Measurements from ENCODE around the gene DDX4.
A peak's percentile ranks its signal among the peaks of the same experiment; 100 is the strongest.

Gene DDX4

DNA sequence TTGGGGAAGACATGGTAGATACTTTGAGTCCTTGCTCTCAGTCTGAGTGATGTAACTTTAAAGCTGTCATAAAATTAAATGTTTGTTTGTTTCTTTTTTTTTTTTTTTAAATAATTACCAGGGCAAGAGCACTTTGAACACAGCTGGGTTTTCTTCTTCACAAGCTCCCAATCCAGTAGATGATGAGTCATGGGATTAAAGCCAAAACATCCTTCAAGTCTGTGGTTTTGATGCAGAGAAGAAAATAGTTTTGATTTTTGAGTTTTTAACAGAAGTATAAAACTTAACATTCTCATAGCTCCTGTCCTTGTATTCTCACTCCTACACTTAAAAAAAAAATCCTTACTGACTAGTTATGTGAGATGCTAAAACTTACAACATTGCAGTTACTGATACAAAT is 78.5 kb downstream of the DDX4 start:
- intact Hi-C loops (cut with DNase I), result no loop called here
- no peak for DNase-seq

DNA sequence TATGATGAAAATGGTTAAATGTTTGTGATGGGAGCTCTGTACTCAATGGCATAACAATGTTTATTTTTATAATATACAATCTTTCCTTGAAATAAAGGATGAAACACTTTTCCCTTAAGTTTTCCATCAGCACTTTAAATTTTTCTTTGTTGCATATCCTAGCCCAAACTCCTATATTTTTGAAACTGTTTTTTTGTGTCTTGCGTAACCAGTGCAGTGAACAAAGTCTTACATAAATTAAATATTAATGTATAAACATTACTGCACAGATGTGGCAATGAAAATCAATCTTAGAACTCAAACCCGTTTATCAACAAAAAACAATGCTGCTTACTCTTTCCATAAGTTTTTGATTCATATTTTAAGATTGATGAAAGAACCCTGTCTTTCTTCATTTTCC is 79.2 kb downstream of the DDX4 start:
- intact Hi-C loops (cut with DNase I), result no loop called here
- no peak for DNase-seq

DNA sequence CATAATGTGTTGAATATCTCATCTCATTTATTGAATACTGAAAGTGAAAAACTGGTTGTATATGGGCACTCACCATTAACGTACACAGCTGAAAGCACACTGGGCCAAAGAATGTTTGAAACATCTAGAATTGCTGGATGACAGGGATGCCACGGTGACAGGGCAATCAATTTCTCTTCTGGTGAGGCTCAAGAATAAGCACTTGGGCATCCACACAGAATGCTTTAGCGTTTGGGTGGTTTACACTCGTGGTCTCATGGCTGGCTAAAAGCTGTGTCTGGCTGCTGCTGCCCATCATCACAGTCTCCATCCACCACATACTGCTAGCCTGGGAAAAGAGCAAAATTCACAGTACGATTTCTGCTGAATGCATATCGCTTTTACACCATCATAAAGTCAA is 82.6 kb downstream of the DDX4 start:
- intact Hi-C loops (cut with DNase I), result no loop called here
- no peak for DNase-seq

DNA sequence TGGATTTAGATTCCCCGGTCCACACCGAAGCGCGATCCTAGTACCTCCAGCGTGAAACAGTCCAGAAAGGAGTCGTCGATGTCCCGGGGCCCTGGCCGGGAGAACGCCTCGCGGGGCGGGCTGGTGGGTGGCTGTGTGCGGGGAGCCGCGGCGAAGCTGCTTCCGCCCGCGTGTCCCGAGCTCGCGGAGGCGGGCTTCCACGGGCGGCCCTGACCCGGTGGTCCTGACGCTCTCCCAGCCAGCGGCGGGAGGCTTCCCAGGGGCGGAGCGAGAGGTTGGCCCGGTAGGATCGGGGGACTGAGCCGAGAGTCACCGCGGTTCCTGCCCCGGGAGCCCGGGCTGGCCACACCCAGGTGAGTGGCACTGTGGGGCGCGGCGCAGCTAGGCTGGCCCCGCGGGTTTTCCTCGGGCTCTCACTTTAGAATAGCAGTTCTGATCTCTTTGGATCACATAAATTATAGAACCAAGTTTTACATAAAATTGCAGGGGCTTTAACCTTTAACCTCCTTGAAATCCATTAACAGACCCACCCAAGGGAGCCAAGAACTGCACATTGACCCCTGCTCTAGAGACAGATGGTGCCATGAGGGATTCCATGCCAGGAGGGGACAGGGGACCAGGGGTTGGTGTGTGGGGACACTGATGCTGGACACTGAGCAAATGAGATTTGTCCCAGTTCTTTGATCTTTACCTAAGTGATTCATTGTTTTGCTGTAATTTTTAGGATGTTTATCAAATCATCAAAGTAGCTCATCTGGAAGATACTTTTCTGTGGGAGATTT is 84.1 kb downstream of the DDX4 start:
- peak in 3 of 10 donors; percentile 11 to 78 (median 73) for DNase-seq
- intact Hi-C loops (cut with DNase I), result no loop called here

DNA sequence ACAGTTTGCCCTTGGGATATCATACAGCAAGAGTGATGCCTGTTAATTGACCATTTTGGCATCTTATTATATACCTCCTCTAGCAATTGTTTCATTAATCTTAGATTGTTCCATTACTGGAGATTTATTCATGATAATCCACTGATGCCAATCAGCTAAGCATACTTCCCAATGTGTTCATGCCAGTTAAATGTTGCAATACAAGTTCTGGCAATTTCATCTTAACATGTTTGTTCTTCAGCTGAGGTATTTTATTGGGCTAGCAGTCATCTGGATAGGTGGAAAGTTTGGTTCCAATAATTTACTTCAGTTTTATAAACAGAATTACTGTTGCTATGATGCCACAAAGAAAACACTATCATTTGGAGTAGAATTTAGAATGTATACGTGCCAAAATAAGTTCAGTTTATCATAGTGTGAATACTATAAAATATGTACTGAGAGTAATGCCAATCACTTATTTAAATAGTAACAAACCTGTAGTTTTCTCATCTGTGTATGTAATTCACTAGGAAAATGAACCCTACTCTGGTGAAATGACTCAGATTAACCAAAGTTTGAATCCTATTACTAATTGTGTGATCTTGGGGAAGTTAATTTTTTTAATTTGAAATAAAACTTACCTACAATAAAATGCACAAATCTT is 85.4 kb downstream of the DDX4 start:
- DNase-seq, result no peak
- intact Hi-C loops (cut with DNase I), result no loop called here

DNA sequence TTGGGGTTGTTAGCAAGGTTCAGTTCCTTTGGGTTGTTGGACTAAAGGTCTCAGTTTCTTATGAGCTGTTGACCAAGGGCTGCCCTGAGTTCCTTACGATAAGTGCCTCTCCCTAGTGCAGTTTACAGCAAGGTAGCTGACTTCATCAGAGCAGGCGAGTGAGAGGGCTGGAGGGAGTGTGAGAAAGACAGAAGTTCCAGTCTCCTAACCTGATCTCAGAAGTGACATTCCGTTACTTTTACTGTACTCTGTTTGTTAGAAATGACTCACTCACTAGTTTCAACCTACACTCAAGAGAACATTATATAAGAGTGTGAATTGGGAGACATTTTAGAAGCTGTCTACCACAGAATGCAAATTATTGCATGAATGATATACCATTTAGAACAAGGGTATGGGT is 92.1 kb downstream of the DDX4 start:
- intact Hi-C loops (cut with DNase I), result no loop called here
- no peak for DNase-seq

DNA sequence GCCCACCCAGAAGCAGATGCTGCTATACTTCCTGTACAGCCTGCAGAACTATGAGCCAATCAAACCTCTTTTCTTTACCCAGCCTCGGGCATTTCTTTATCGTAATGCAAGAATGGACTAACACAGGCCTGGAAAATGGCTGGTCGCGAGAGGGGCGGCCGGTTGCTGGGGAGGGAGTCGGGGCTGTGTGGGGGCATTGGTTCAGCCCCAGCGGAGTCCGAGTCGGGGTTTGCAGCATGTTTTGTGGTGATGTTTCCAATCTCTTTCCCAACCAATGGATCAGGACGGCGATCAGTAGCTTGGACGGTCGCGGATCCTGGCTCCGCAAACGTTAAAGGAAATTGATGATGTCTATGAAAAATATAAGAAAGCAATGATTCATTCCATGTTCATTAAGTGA is 94.6 kb downstream of the DDX4 start:
- peak in 1 of 10 donors; percentile 62 for DNase-seq
- intact Hi-C loops (cut with DNase I), result no loop called here

DNA sequence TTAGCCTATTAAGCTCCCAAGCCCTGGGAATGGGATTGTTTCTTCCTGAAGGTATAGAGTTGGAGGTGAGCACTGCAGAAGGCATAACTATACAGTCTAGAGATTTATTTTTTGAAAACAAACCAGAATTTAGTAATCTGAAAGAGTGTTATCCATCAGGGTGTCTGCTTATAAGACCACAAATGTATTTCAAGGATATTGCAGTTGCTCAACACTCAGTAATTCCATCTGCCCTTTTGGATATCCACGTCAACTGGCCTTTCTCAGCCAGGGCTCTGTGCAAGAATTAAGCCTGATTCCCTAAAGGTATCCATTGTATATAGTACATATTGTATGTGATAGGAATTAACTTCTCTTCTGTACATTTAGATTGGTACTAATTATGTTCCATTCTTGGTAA is 98.3 kb downstream of the DDX4 start:
- intact Hi-C loops (cut with DNase I), result no loop called here
- no peak for DNase-seq

DNA sequence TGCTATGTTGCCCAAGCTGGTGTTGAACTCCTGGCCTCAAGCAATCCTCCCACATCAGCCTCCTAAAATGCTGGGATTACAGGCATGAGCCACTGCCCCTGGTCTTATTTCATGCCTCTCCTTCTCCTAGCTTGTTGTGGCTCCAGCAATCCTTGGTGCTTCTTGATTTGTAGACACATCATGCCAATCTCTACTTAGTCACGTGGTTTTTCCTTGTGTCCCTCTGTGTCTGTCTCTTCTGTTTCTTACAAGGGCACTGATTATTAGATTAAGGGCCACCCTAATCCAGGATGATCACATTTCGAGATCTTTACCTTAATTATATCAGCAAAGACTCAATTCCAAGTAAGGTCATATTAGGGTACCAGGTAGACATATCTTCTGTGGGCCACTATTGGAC is 104.1 kb downstream of the DDX4 start:
- DNase-seq, result no peak
- intact Hi-C loops (cut with DNase I), result no loop called here

DNA sequence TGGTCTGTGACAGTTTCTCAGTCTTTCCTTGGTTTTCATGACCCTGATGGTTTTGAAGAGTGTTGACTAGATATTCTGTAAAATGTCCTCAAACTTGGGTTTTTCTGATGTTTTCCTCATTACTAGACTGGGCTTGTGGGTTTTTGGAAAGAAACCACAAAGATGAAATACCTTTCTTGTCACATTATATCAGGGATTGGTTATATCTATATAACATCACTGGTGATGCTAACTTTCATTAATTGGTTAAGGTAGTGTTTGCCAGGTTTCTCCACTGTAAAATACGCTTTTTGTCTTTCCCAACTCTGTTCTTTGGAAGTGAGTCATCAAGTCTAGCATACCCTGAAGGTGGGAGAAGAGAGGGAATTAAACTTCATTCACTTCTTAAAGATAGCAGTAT is 110.0 kb downstream of the DDX4 start:
- no peak for DNase-seq
- intact Hi-C loops (cut with DNase I), result no loop called here

DNA sequence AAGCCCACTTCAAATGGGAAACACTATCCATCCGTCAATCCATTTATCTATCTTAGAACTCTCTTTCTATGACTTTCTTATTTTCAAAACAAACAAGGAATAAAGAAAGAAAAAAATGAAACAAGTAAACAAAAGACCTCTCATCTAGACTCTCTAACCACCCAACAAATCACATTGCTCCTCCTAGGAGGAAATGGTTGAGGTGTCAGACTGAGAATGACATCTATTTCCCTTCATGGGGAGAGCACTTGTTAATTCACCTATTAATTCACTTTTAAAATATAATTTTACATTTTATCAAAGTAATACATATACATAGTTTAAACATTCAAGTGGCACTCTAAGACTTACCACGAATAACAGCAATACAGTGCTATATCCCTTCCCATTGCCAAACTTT is 110.9 kb downstream of the DDX4 start:
- intact Hi-C loops (cut with DNase I), result no loop called here
- no peak for DNase-seq

DNA sequence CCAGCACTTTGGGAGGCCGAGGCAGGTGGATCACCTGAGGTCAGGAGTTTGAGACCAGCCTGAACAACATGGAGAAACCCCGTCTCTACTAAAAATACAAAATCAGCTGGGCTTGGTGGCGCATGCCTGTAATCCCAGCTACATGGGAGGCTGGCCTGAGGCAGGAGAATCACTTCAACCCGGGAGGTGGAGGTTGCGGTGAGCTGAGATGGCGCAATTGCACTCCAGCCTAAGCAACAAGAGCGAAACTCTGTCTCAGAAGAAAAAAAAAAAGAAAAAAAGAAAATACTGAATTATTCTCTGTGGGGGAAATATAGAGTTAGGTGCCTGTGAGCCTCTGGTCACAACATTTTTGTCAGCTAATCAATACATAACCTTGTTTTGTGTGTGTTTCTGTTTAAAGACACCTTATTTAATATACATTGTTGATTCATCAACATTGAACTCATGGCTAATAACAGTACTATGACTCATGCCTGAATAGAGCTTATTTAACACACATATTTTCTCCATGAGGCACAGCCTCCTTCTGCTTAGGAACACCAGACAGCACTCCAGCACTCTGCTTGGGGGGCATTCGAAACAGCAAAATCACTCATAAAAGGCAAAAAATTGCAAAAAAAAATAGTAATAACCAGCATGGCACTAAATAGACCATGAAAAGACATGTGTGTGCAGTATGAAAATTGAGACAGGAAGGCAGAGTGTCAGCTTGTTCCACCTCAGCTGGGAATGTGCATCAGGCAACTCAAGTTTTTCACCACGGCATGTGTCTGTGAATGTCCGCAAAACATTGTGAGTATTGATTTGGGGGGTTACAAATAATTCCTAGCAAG is 113.2 kb downstream of the DDX4 start, which contains the start of gene IL31RA:
Gene IL31RA (plus strand): TSS at position 519 of the 836 bp plus-strand sequence. CDS start 214 bp downstream, at position 733.
- intact Hi-C loops (cut with DNase I), result no loop called here
- no peak for DNase-seq

DNA sequence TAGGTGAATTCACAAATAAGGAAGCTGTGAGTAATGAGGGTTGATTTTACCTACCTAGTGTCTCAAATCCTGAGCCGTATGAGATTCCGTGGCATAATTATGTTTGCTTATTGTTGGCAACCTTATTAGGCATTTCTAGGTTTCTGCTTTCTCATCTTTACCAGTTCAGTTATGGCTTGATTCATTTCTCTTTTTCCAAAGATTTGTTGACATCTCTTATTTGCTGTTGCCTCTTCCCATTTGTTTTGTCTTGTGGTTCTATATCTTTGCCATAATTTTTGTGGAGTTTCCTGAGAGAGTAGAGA is 113.8 kb downstream of the DDX4 start:
- no peak for DNase-seq
- intact Hi-C loops (cut with DNase I), result no loop called here

DNA sequence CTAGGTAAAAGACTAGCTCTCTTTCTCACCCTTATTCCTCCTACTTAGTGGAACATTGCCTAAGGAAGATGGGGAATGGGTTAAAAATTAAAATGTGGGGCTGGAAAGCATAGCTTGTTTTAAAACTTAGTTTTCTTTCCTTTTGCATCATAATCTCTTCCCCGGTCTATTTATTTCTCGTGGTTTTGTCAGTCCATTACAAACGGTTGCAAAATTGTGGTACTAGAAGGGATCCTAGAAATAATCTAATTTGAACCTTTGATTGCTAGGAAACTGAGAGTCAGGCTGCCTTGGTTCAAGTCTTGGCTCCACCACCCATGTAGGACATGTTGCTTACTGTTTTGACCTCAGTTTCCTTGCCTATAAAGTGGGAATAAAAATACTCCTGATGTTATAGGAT is 114.6 kb downstream of the DDX4 start:
- intact Hi-C loops (cut with DNase I), result no loop called here
- no peak for DNase-seq

DNA sequence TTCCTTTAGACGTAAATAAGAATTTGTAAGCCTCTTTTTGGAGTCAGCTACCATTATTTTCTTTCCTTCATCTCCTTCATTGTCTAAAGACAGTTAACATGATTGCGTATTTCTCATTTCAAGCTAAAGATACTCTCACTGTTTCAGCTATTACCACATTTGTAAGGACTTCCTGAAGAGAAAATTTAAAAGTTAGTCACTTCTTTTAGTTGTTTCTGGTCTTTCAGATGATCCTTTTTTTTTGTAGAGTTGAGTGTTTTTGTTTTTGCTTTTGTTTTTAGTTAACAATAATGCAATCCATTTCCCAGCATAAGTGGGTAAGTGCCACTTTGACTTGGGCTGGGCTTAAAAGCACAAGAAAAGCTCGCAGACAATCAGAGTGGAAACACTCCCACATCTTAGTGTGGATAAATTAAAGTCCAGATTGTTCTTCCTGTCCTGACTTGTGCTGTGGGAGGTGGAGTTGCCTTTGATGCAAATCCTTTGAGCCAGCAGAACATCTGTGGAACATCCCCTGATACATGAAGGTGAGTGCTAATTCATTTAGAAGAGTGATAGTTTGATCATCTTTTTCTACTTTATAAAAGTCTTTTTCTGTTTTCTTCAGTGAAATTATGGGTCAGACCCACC is 115.3 kb downstream of the DDX4 start:
- DNase-seq, result no peak
- intact Hi-C loops (cut with DNase I), result no loop called here

DNA sequence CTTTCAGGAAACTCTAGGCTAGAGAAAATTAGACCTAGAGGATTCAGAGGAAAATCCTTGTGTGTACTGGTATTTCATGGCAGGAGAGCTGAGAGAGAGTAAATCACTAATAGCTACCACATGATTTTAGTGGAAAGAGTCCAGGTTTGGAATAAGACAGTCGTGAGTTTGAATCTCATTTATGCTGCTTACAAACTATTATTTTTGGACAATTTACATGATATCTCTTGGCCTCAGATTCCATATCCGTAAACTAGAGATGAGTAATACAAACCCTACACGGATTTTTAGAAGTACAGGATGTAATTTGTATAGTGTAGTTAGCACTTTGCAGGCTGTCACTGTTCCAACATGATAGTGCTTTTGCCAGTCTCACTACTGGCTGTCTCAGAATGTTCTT is 116.0 kb downstream of the DDX4 start:
- intact Hi-C loops (cut with DNase I), result no loop called here
- no peak for DNase-seq

DNA sequence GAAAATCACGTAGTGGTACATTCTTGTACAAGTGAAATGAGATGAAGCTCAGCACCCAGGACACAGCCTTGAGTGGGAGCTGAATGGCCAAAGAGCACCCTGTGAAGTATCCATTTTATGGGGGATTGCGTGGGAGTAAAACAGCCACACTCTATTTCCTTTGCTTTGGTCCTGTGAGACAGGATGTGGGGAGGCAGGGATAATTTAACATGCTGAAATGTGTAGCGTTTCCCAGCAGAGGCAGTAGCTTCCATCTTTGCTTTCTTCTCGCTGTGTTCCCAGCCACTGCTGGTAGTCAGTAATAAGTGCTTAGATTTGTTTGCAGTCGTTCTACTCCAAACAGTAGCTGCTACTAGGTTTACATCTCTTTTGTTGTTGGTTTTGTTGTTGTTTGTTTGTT is 117.6 kb downstream of the DDX4 start:
- no peak for DNase-seq
- intact Hi-C loops (cut with DNase I), result no loop called here

DNA sequence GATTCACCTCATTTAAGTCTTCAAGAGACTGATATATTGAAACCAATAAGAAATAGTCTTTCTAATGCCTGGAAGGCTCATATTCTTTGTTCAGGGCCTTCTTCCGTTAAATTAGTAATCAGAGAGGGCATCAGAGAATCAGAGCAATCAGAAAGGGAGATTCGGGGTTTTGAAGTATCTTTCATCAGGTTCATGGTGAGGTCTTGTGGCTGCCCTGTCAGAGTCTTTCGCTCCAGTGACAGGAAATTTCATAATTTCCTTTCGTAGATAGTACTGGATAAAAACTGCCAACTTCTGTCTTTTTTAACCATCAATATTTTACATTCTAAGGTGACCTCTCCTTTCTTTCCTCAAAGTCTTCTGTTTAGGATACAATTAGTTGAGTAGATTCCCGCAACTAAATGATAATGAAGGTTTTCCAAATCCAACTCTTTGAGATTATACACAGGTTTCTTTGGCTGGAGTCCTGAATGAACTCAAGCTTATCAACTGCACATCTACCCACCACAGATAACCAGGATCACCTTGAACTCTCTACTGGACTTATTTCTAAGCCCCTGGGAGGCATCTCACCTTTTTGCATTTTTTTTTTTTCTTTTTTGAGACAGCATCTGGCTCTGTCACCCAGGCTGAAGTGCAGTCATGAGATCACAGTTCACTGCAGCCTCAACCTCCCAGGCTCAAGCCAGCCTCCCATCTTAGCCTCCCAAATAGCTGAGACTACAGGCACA is 118.8 kb downstream of the DDX4 start:
- DNase-seq, result no peak
- intact Hi-C loops (cut with DNase I), result no loop called here

DNA sequence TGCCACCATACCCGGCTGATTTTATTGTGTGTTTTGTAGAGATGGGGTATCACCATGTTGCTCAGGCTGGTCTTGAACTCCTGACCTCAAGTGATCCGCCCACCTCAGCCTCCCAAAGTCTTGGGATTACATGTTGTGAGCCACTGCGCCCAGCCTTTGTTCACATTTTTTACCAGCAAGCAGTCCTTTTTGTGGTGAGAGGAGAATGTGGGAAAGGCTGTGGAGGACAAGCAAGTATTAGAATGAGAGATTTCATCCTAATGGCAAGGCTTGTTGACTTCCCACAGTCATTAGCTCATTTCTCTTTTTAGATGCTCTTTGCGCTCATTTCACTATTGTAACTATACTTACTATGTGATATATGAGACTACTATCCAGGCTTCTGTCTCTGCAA is 119.4 kb downstream of the DDX4 start:
- no peak for DNase-seq
- intact Hi-C loops (cut with DNase I), result no loop called here

DNA sequence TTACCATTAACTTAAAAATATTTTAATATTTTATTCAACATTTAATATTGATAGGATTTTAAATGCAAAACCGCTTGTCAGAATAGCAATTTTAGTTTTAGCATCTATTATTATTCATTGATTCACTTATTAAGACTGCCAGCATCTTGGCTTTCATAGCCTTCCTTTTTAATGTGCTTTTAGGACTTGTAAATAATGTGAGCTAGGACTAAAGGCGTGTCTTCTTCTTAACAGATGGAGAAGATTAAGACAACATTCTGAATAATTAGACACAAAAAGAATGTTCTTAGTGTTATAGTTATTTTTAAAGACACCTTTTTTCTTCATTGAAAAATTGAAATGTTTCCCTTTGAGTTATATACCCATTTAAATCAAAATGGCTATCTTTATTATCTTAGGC is 120.2 kb downstream of the DDX4 start:
- intact Hi-C loops (cut with DNase I), result no loop called here
- no peak for DNase-seq

DNA sequence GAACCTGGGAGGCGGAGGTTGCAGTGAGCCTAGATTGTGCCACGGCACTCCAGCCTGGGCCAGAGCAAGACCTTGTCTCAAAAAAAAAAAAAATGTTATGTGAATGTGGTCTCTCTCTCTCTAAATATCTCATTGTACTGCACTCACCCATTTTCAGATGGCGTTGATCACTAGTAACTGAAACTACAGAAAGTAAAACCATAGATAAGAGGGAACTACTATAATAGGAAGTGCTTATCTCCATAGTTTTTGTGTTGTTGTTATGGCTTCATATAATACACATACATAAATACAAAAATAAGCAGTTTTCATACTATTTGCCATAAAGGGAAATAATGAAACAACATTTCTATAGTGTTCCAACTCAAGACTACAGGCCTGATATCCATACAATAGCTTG is 122.4 kb downstream of the DDX4 start:
- intact Hi-C loops (cut with DNase I), result no loop called here
- DNase-seq, result no peak

All from posterior cingulate gyrus (tissue), 11 donors.